HG03097 (cell line): ENCODE results near the gene RPS6KA4.

ENCODE experiments used
- ATAC-seq: cut with Tn5 transposase; IDR thresholded peaks from one replicate; pipeline ENCODE4 v1.9.1; 2021; ENCODE audit not compliant: unreplicated experiment, low FRiP score

The RPS6KA4 gene

DNA sequence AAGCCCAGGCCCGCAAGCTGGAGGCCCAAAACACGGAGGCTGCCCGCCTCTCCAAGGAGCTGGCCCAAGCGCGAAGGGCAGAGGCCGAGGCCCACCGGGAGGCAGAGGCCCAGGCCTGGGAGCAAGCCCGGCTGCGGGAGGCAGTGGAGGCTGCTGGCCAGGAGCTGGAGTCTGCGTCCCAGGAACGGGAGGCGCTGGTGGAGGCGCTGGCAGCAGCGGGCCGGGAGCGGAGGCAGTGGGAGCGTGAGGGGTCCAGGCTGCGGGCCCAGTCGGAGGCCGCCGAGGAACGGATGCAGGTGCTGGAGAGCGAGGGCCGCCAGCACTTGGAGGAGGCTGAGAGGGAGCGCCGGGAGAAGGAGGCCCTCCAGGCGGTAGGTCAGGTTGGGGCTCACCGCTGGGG lies 14.2 kb upstream of the RPS6KA4 start:
- ATAC-seq: no peak

DNA sequence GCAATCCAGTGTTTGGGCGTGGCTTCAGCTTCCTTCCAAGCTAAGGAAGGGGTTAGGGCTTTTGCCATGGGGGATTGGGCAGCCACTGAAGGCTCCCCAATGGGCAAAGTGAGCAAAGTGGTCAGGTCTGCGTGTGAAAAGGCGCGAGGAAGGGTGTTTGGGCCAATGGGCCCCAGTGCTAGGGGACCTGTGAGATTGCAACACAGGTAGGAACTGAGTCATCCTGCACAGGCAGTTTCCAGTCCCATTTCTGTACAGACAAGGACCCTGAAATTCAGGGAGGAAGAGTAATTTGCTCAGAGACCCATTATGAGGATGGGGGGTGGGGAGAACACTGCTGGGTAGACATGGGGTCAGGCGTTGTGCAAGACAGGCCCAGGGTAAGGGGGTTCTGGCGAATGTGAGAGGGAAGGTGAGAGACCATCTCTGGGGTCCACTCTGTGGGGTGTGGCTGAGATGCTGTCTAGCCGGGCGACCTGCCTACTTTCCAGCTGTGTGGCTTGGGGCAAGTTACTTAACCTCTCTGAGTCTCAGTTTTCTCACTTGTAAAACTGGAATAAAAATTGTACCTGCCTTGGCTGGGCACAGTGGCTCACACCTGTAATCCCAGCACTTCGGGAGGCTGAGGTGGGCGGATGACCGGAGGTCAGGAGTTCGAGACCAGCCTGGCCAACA lies 11.6 kb upstream of the RPS6KA4 start:
- ATAC-seq: no peak

DNA sequence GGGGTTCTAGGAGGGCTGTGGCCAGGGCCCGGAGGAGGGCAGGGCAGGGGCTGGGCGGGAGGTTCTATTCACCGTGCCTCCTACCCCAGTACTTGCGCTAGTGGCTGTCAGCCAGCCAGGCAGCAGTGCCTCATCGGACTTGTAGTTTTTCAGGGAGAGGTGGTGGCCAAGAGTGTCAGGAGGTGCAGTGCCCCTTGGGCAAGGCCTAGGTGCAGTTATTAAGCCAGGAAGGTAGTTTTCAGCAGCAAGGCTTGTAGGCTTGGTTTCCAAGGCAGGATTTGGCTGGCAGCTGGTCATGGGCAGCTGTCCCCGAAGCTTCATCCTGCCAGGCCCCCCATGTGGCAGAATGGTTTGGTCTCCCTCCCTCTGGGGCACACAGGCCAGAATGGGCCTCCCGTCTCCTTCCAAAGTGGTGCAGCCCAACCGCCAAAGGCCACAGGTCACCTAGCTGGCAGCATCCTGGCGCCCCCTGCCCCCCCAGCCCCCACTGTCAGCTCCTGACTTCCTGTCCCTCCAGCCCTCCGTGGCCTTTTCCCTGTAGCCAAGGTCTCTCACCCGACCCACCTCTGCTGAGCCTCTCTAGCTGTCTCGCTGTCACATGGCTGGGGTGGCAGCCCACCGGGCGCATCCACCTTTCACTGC lies 10.5 kb upstream of the RPS6KA4 start:
- no peak for ATAC-seq

DNA sequence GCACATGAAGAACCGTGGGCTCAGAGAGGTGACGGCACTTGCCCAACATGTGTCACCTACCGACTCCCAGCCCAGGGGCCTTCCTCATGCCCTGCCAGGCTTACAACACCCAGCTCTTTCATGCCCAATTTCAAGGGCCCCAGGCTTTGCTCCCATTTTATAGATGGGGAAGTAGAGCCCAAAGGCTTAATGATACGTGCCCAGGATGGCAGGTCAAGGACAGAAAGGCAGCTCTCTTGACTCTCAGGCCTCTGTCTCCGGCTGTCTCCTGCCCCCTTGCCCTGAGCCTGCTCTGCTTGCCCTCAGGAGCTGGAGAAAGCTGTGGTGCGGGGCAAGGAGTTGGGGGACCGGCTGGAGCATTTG lies 10.0 kb upstream of the RPS6KA4 start:
- no peak for ATAC-seq

DNA sequence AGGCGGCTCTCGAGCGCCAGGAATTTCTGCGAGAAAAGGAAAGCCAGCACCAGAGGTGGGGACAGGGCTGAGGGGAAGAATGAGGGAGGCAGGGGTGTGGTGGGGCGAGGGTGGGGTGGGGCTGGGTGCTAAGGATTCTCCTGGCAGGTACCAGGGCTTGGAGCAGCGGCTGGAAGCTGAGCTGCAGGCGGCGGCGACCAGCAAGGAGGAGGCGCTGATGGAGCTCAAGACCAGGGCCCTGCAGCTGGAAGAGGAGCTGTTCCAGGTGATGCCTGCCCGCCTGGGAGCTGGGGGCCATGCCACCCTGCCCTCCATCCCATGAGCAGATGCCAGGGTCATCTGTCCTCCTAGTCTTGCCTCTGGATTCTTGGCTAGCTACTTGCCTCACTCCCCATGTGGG lies 9.6 kb upstream of the RPS6KA4 start:
- ATAC-seq: no peak

DNA sequence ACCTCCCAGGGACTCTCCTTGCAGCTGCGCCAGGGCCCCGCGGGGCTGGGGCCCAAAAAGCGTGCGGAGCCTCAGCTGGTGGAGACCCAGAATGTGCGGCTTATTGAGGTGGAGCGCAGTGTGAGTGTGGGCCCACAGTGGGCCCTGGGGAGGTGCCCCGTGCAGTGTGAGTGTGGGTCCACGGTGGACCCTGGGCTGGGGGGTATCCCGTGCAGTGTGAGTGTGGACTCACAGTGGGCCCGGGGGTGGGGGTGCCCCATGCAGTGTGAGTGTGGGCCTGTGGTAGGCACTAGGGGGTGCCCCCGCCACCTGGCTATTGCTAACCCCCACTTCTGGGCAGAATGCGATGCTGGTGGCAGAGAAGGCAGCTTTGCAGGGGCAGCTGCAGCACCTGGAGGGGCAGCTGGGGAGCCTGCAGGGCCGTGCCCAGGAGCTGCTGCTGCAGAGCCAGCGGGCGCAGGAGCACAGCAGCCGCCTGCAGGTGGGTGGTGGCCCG lies 7.8 kb upstream of the RPS6KA4 start:
- ATAC-seq: no peak

DNA sequence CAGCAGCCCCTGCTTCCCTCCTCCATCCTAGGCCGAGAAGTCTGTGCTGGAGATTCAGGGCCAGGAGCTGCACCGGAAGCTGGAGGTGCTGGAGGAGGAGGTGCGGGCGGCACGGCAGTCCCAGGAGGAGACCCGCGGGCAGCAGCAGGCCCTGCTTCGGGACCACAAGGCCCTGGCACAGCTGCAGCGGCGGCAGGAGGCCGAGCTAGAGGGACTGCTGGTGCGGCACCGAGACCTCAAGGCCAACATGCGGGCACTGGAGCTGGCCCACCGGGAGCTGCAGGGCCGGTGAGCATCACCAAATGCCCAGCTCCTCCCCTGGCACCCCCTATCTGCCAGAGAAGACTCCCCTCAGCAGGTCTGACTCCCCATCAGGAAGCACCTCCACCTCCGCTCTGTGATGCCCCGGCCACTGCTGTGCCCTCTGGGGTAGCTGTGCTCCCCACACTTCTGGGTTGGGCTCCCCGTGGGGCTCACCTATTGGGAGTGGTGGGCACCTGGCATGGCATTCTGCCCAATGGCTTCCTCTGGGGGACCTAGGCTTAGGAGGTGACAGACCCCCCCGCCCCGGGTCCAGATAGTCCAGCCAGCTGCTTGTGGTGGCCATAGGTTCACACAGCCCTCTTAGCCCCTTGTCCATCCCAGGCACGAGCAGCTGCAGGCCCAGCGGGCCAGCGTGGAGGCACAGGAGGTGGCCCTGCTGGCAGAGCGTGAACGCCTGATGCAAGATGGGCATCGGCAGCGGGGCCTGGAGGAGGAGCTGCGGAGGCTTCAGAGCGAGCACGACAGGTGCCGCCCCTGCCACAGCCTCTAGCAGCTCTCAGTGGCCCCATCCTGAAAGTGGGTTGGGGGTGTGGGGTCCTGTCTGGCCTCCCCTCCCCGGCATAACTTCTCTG lies 6.6 kb upstream of the RPS6KA4 start:
- no peak for ATAC-seq

DNA sequence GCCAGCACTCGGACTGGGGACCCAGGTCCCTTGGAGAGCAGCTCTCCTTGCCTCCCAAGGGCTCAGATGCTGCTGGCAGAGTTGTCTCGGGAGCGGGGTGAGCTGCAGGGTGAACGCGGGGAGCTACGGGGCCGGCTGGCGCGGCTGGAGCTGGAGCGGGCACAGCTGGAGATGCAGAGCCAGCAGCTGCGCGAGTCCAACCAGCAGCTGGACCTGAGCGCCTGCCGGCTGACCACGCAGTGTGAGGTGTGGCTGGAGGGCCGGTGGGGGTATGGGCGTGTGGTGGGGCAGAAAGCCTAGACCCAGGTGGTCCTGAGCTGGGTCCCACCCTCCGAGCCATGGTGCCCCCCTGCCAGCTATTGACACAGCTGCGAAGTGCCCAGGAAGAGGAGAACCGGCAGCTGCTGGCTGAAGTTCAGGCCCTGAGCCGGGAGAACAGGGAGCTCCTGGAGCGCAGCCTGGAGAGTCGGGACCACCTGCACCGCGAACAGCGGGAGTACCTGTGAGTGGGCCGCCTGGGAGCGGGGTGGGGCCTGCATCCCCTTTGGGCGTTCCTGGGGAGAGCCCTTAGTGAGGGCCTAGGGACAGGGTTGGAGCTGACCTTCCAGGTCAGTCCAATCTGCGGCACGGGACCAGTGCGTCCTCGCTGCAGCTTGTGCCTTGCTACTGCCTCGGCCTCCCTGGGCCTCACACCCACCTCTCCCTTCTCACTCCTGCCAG lies 5.8 kb upstream of the RPS6KA4 start:
- ATAC-seq: no peak

DNA sequence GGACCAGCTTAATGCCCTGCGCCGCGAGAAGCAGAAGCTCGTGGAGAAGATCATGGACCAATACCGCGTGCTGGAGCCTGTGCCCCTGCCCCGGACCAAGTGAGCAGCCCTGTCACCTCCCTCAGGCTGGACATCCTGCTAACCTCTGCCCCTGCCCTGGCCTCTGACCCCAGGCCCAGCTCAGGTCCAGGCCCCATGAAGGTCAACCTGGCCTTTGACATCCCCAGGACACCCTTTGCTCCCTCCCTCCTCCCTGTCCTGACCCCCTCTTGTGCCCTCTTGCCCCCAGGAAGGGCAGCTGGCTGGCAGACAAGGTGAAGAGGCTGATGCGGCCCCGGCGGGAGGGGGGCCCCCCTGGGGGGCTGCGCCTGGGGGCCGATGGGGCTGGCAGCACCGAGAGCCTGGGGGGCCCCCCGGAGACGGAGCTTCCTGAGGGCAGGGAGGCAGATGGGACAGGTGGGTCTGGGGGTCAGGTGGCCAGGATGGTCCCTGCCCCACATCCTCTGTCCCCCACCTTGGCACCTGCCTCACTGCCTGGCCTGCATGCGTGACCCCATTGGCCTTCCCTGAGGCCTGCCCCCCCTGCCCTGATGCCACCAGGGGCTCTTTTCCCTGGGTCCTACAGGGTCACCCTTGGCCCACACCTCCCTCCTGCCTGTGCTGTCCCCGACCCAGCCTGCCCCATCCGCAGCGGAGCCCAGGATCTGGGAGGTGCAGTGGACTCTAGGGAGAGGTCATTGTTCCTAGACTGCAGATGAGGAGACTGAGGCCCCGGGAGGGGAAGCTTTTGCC lies 5.1 kb upstream of the RPS6KA4 start:
- ATAC-seq: no peak

DNA sequence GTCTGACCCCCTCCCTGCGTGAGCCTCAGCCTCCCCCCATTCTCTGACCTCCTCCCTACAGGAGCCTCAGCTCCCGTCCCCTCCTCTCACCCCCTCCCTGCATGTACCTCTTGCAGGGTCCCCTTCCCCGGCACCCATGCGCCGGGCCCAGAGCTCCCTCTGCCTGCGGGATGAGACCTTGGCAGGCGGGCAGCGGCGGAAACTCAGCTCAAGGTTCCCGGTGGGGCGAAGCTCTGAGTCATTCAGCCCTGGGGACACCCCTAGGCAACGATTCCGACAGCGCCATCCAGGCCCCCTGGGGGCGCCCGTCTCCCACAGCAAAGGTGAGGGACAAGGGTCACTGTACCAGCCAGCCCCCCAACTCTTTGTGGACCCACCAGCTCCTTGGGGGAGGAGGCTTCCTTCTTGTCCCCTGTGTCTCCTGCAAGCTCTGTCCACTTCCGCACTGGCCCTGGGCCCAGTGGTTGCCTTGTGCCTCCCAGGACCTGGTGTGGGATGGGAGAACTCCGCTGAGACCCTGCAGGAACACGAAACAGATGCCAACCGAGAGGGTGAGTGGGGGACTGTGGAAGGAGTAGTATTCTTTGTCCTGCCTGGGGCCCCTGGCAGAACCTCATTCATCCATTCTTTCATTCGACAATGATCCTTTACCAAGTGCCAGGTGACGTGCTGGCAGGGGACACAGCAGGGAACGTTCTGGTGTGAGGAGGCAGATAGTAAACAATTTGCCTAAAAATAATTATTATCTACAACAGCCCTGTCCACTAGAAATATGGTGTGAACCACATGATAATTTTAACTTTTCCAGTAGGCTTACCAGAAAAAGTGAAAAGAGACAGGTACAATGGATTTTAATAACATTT lies 3.7 kb upstream of the RPS6KA4 start:
- no peak for ATAC-seq

DNA sequence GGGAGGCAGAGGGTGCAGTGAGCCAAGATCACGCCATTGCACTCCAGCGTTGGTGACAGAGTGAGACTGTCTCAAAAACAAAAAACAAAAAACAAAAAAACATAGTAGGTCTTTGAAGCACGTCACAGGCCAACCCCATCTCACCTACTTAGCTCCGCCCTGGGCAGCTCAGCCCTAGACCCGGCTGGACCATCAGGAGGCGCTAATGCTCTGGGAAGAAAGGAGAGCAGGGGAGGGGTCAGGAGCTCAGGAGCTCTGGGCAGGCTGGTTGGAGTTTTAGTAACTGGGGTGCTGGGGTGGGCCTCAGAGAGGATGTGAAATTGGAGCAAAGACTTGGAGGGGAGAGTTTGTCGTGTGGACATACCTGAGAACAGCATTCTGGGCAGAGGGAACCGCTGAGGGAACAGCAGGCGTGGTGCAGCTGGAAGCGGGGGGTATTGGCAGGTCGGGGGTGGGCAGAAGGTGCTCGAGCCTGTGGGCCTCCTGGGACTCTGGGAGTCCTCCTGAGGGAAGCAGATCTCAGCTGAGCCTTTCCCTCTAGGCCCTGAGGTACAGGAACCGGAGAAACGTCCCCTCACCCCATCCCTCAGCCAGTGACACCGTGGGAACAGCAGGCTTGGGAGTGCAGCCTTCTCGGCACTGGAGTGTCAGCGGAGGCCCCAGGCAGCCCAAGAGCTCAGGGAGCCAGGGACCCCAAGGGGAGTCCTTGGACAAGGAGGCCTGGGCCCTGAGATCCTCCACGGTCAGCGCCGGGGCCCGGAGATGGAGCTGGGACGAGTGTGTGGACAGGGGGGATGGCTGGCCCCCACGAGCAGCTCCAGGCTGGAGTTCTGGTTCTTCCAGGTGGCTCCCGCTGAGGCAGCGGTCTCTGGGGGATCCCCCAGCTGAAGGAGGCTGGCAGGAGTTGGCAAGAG lies 2.2 kb upstream of the RPS6KA4 start:
- ATAC-seq: no peak

DNA sequence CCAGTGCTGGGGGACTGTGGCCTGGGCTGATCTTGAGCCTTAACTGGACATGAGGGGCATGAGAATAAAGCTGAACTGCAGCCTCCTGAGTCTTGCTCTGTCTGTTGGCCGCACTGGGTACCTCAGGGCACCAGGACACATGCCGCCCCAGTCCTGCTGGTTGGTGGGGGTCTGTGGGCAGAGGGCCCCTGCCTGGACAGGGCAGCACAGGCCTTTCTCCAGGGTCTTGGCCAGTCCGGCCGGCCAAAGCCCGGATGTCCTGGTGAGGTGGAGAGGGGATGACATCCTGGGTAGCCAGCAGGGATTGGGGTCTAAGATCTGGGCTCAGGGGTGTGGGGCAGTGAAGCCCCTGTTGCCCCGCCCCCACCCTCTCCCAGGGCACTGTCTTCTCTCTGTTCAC lies 1.5 kb upstream of the RPS6KA4 start:
- ATAC-seq: no peak

DNA sequence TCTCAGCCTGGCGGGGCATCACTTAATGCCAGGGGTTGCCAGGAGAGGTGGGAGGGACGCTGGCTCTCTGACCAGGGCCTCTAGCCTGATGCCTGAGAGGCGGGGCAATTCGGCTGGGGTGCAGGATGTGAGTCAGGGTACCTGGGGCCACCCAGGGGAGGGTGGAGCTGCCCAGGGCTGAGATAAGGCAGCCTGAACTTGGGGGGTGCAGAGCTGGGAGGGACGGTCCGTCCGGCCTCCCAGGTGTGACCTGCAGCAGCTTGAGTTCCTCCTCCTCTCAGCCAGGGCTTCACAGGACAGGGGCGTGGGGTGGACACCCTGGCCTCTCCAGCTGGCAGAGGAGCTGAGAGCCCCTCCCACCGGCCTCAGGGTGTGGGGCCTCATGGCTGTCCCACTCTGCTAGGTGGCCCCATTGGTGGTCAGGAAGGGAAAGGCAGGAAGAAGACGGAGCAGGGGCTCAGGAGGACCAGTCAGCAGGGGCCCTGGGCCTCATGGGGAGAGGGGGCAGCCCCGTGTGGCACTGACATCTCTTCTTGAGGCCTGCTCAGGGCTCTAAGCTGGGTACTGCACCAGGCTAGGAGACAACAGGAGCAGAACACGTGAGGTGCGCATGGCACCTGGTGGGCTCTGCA lies 942 bp upstream of the RPS6KA4 start:
- no peak for ATAC-seq

DNA sequence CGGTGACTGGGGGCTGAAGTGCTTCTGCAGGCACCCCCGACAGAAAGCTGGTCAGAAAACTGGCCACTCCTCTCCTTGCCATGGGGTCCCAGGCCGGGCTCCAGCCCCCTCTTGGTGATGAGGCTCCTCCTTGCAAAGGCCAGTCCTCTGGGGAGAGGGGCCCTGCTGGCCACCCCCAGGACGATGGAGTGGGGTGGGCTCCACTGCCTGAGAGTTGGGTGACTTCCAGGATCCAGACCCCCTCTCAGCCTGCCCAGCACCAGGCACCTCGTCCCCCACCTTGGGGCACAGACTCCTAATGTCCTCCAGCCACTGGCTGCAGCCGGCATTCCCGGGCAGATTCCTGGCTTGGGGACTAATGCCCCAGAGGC lies 441 bp upstream of the RPS6KA4 start:
- ATAC-seq: no peak

DNA sequence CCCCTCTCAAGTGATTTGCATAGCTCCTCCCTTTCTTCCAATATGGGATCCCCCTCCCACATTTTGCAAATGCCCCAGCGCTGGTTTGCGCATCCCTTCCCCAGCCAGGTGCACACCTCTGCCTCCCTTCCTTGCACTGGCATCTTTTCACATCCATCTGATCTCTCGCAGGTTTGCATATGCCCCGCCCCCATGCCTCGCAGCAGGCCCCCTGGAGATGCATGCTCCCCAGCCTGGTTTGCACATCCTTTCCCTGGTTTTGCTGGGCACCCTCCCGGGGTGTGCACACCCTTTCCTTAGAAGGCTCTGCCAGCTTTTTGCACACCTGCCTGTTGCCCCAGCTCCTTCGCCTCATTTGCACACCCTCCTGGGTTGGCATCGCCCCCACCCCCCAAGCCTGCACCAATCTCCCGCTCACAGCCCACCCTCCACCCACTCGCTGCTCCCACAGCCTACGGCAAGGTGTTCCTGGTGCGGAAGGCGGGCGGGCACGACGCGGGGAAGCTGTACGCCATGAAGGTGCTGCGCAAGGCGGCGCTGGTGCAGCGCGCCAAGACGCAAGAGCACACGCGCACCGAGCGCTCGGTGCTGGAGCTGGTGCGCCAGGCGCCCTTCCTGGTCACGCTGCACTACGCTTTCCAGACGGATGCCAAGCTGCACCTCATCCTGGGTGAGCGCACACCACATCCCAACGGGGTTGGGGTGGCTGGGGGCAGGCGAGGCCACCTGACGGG lies 917 bp downstream of the RPS6KA4 start:
- ATAC-seq: no peak

DNA sequence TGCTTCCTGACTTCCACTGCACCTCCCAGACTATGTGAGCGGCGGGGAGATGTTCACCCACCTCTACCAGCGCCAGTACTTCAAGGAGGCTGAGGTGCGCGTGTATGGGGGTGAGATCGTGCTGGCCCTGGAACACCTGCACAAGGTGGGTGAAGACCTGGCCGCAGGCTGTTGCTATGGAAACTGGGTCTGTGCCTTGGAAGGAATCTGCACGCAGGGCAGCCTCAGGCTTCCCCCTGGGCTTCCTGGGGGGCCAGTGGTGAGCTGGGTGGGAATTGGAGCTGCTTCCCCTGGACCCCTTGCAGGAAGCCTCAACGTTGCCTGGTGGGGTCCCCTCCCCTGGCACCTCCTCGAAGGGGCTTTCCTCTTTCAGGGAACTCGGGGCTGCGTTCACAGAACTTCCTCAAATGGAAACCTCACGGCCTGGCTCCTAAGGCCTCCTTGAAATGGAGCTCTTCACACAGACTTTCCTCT lies 1.5 kb downstream of the RPS6KA4 start:
- no peak for ATAC-seq

DNA sequence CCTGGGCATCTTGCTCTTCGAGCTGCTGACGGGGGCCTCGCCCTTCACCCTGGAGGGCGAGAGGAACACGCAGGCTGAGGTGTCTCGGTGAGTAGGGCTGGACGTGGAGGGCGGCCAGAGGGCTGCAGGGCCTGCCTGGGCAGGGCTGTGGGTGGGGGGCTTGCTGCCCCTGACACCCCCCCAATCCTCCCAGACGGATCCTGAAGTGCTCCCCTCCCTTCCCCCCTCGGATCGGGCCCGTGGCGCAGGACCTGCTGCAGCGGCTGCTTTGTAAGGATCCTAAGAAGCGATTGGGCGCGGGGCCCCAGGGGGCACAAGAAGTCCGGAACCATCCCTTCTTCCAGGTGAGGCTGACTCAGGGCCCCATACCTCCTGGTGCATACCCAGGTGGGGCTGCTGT lies 2.7 kb downstream of the RPS6KA4 start:
- no peak for ATAC-seq
